Neural cell (in vitro differentiated cells): ENCODE data around the gene PFKP. TPM values are rescaled to one million over a fixed set of nuclear protein-coding genes. Genes with fewer than 3 reads are reported as not detected.

ENCODE experiments used
- H2AFZ ChIP-seq: fragments of 200-600, 300-800 bp; sonication (generic), shearing (Covaris generic); 2 replicates; pipeline ENCODE4 v1.6.0; 2014; ENCODE audit warnings: low read depth, mild to moderate bottlenecking, antibody characterized with exemption, low read length, moderate library complexity
- H3F3A ChIP-seq: fragments of 200-600 bp; shearing (Covaris generic); 2 replicates; pipeline ENCODE4 v1.6.1; 2016; ENCODE audit warnings: mild to moderate bottlenecking, moderate library complexity, mixed read lengths, antibody characterized with exemption, low read length; ENCODE audit not compliant: insufficient read depth, poor library complexity, severe bottlenecking
- H3K27ac ChIP-seq: fragments of 200-600, 300-800 bp; sonication (generic), shearing (Covaris generic); 2 replicates; pipeline ENCODE4 v1.5.1; 2014; ENCODE audit warnings: mild to moderate bottlenecking, low read length, moderate library complexity
- H3K27me3 ChIP-seq: fragments of 300-800, 200-600 bp; sonication (generic), shearing (Covaris generic); 2 replicates; pipeline ENCODE4 v1.6.0; 2014; ENCODE audit warnings: mild to moderate bottlenecking, low read depth, low read length, moderate library complexity; ENCODE audit not compliant: insufficient read depth
- H3K36me3 ChIP-seq: fragments of 300-800, 200-600 bp; sonication (generic), shearing (Covaris generic); 2 replicates; pipeline ENCODE4 v1.5.1; 2014; ENCODE audit warnings: mild to moderate bottlenecking, antibody characterized with exemption, low read length, moderate library complexity; ENCODE audit not compliant: insufficient read depth
- H3K4me2 ChIP-seq: fragments of 300-800, 200-600 bp; sonication (generic), shearing (Covaris generic); 2 replicates; pipeline ENCODE4 v1.6.0; 2014; ENCODE audit warnings: mild to moderate bottlenecking, low read length
- H3K4me3 ChIP-seq: fragments of 300-800, 200-600 bp; sonication (generic), shearing (Covaris generic); 2 replicates; pipeline ENCODE4 v1.5.1; 2014; ENCODE audit warnings: mild to moderate bottlenecking, low read length, moderate library complexity
- H3K79me2 ChIP-seq: fragments of 200-600 bp; shearing (Covaris generic); replicated peaks from 2 replicates; pipeline ENCODE4 v1.6.0; 2014; ENCODE audit warnings: mild to moderate bottlenecking, low read length, moderate library complexity; ENCODE audit not compliant: insufficient read depth
- H3K9ac ChIP-seq: fragments of 300-800, 200-600 bp; sonication (generic), shearing (Covaris generic); 2 replicates; pipeline ENCODE4 v1.6.1; 2016; ENCODE audit warnings: mild to moderate bottlenecking, low read length, mixed read lengths
- H3K9me2 ChIP-seq: fragments of 200-600 bp; shearing (Covaris generic); 2 replicates; pipeline ENCODE4 v1.6.1; 2016; ENCODE audit warnings: mild to moderate bottlenecking, low read length, mixed read lengths; ENCODE audit not compliant: insufficient read depth
- H3K9me3 ChIP-seq: fragments of 200-600, 300-800 bp; sonication (generic), shearing (Covaris generic); 2 replicates; pipeline ENCODE4 v1.6.1; 2016; ENCODE audit warnings: mild to moderate bottlenecking, mixed run types, low read length, moderate library complexity, mixed read lengths
- H4K20me1 ChIP-seq: fragments of 200-600 bp; shearing (Covaris generic); 2 replicates; pipeline ENCODE4 v1.6.1; 2016; ENCODE audit warnings: mild to moderate bottlenecking, mixed run types; ENCODE audit not compliant: insufficient read depth
- EP300 ChIP-seq: fragments of 450-650 bp; conservative IDR thresholded peaks from 2 replicates; pipeline ENCODE4 v1.6.1; 2014; ENCODE audit warnings: antibody characterized with exemption, mild to moderate bottlenecking, moderate library complexity; ENCODE audit not compliant: poor library complexity, severe bottlenecking
- EZH2 ChIP-seq: fragments of 200-600, 300-800 bp; shearing (Covaris generic), sonication (generic); IDR thresholded peaks from 2 replicates; pipeline ENCODE4 v1.6.1; 2014; ENCODE audit warnings: antibody characterized with exemption, low read length, borderline replicate concordance, mild to moderate bottlenecking; ENCODE audit not compliant: insufficient read depth, poor library complexity, severe bottlenecking
- MXI1 ChIP-seq: fragments of 450-650 bp; conservative IDR thresholded peaks from 2 replicates; pipeline ENCODE4 v1.6.1; 2014; ENCODE audit warnings: antibody characterized with exemption, mild to moderate bottlenecking; ENCODE audit not compliant: poor library complexity, severe bottlenecking
- POLR2AphosphoS5 ChIP-seq: IDR thresholded peaks from 2 replicates; pipeline ENCODE4 v1.6.1; 2012
- RAD21 ChIP-seq: fragments of 450-650 bp; conservative IDR thresholded peaks from 2 replicates; pipeline ENCODE4 v1.6.1; 2014; ENCODE audit warnings: antibody characterized with exemption, mild to moderate bottlenecking, moderate library complexity
- REST ChIP-seq: IDR thresholded peaks from 2 replicates; pipeline ENCODE4 v1.6.1; 2012; ENCODE audit warnings: borderline replicate concordance
- SMC3 ChIP-seq: fragments of 450-650 bp; conservative IDR thresholded peaks from 2 replicates; pipeline ENCODE4 v1.6.1; 2014; ENCODE audit warnings: antibody characterized with exemption, mild to moderate bottlenecking, moderate library complexity; ENCODE audit not compliant: poor library complexity
- TAF1 ChIP-seq: IDR thresholded peaks from 2 replicates; pipeline ENCODE4 v1.6.1; 2012; ENCODE audit warnings: low read depth
- polyA plus RNA-seq: library from polyadenylated mRNA; depleted of rRNA; stranded (reverse); fragments of >200 nt; gene quantifications from 2 replicates; pipeline ENCODE4 v1.2.3, GENCODE V29; 2014
- TF ChIP-seq, protein P1 (sequence below): fragments of 450-650 bp; IDR thresholded peaks from 2 replicates; pipeline ENCODE4 v1.5.1; 2014; ENCODE audit warnings: antibody characterized with exemption, mild to moderate bottlenecking, moderate library complexity; ENCODE audit not compliant: poor library complexity, severe bottlenecking

The PFKP gene
- polyA plus RNA-seq, 1 donor from 2014 or later: 27.9 TPM

DNA sequence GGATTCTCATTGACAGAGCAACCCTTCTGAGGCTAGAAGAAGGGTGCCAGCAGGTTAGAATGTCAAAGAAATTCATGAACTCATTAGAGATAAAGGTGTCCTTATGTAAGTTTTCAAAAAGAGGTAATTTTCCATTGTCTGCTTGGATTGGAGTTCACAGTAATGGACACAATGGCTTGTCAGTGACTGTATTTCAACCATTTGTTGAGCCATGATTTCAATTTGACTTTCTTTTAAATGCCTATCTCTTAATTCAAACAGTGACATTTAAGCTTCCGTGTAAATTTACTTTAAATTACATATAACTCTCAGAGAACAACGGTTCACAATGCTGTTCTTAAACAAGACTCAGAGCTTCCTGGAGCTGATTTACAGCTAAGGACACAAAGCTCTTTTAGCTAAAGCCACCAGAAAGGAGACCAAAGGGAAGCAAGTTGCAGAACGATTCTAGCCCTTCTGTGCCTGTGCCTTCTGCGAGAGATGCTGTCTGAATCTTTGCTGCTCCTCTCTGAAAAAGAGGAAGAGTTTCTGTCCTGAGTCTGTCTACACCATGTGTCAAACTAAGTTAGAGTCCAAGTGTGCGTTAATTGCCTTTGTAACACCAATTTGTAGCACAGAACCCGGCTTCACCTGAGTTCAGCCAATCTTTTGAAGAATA, 42.2 kb upstream of the PFKP start:
- no peaks in the 10 kb centered on the region for H4K20me1 ChIP-seq
- H3K4me2 ChIP-seq: no peak overlapping the region
- no peak overlapping the region for H3K9ac ChIP-seq
- H3K79me2 ChIP-seq: no peaks in the 10 kb centered on the region
- H3K27me3 ChIP-seq: no peaks in the 10 kb centered on the region
- TF ChIP-seq RAD21: no peak
- TF ChIP-seq, protein P1, sequence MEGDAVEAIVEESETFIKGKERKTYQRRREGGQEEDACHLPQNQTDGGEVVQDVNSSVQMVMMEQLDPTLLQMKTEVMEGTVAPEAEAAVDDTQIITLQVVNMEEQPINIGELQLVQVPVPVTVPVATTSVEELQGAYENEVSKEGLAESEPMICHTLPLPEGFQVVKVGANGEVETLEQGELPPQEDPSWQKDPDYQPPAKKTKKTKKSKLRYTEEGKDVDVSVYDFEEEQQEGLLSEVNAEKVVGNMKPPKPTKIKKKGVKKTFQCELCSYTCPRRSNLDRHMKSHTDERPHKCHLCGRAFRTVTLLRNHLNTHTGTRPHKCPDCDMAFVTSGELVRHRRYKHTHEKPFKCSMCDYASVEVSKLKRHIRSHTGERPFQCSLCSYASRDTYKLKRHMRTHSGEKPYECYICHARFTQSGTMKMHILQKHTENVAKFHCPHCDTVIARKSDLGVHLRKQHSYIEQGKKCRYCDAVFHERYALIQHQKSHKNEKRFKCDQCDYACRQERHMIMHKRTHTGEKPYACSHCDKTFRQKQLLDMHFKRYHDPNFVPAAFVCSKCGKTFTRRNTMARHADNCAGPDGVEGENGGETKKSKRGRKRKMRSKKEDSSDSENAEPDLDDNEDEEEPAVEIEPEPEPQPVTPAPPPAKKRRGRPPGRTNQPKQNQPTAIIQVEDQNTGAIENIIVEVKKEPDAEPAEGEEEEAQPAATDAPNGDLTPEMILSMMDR: no peak
- no peak for TF ChIP-seq REST
- TF ChIP-seq SMC3: no peak
- no peak for TF ChIP-seq TAF1
- no peak for TF ChIP-seq MXI1
- no peak for TF ChIP-seq EP300
- no peak for TF ChIP-seq EZH2
- TF ChIP-seq POLR2AphosphoS5: no peak
- H3K27ac ChIP-seq: no peak overlapping the region
- H2AFZ ChIP-seq: no peak overlapping the region
- H3K9me3 ChIP-seq: no peaks in the 10 kb centered on the region
- no peaks in the 10 kb centered on the region for H3F3A ChIP-seq
- H3K4me3 ChIP-seq: no peak overlapping the region
- H3K36me3 ChIP-seq: no peaks in the 10 kb centered on the region
- H3K9me2 ChIP-seq: no peaks in the 10 kb centered on the region

DNA sequence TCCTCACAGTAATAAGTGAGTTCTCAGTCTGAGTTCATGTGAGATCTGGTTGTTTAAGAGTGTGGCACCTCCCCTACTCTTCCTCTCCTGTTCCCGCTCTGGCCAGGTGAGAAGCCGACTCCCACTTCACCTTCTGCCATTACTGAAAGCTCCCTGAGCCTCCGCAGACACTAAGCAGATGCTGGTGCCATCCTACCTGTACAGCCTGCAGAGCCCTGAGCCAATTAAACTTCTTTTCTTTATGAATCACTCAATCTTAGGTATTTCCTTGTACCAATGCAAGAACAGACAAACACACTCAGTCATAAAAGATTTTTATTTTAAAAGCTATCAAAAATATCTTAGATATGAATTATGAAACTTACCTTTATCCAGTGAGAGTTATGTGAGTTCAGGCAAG, 39.5 kb upstream of the PFKP start:
- no peaks in the 10 kb centered on the region for H4K20me1 ChIP-seq
- H3K79me2 ChIP-seq: no peaks in the 10 kb centered on the region
- no peaks in the 10 kb centered on the region for H3F3A ChIP-seq
- H2AFZ ChIP-seq: no peak overlapping the region
- H3K9ac ChIP-seq: no peak overlapping the region
- TF ChIP-seq RAD21: no peak
- no peak for TF ChIP-seq EZH2
- no peak for TF ChIP-seq SMC3
- TF ChIP-seq REST: no peak
- no peak for TF ChIP-seq POLR2AphosphoS5
- TF ChIP-seq MXI1: no peak
- TF ChIP-seq TAF1: no peak
- no peak for TF ChIP-seq EP300
- TF ChIP-seq, protein P1: no peak
- no peaks in the 10 kb centered on the region for H3K27me3 ChIP-seq
- H3K9me3 ChIP-seq: no peaks in the 10 kb centered on the region
- H3K4me2 ChIP-seq: no peak overlapping the region
- no peak overlapping the region for H3K4me3 ChIP-seq
- no peaks in the 10 kb centered on the region for H3K36me3 ChIP-seq
- H3K9me2 ChIP-seq: no peaks in the 10 kb centered on the region
- H3K27ac ChIP-seq: no peak overlapping the region
